Thyroid gland (tissue), 4 donors: ENCODE data around the gene NME3. TPM values are rescaled to one million over a fixed set of nuclear protein-coding genes. Genes with fewer than 3 reads are reported as not detected.
A peak's percentile ranks its signal among the peaks of the same experiment; 100 is the strongest.

Source experiments
- DNase-seq, 2 donors: peaks; one replicate each; pipeline ENCODE4 v3.0.0-alpha.2; 2019
- H3K27ac ChIP-seq, 3 donors: fragments of 200-600 bp; sonication (generic); 1 replicate in 2 of 3; 2 replicates in 1 of 3; pipeline ENCODE4 v1.5.1; 2016 to 2019; ENCODE audit warnings: mild to moderate bottlenecking in 1 of 3, moderate library complexity in 1 of 3
- H3K27me3 ChIP-seq: fragments of 200-600 bp; sonication (generic); one replicate; pipeline ENCODE4 v1.5.1; 2019
- H3K36me3 ChIP-seq, 2 donors: fragments of 200-600 bp; sonication (generic); one replicate each; pipeline ENCODE4 v1.5.1; 2016 to 2019
- H3K4me1 ChIP-seq, 2 donors: fragments of 200-600 bp; sonication (generic); one replicate each; pipeline ENCODE4 v1.5.1; 2017 to 2019
- H3K4me3 ChIP-seq, 3 donors: fragments of 200-600 bp; sonication (generic); replicated peaks in 1 of 3; 1 replicate in 2 of 3; 2 replicates in 1 of 3; pipeline ENCODE4 v1.5.1; 2016; ENCODE audit warnings: mild to moderate bottlenecking in 1 of 3
- H3K9me3 ChIP-seq: fragments of 200-600 bp; sonication (generic); one replicate; pipeline ENCODE4 v1.5.1; 2017
- CTCF ChIP-seq, 6 experiments: fragments of 200-600 bp in 3 of 6; fragments of 450-650 bp in 3 of 6; sonication (generic) in 3 of 6; IDR thresholded peaks; one replicate each; pipeline ENCODE4 v1.5.1; 2016 to 2019; ENCODE audit warnings: antibody characterized with exemption in 6 of 6, mild to moderate bottlenecking in 2 of 6, inconsistent platforms in 1 of 6, moderate library complexity in 1 of 6
- POLR2A ChIP-seq, 2 donors: fragments of 450-650 bp; IDR thresholded peaks; one replicate each; pipeline ENCODE4 v1.6.1; 2017; ENCODE audit warnings: antibody characterized with exemption in 2 of 2, mild to moderate bottlenecking in 2 of 2, moderate library complexity in 1 of 2
- WGBS, 2 donors: methylation state at CpG; one replicate each; pipeline ENCODE4 v1.1.5; 2017; 5-methylcytosine and 5-hydroxymethylcytosine counted together
- intact Hi-C: fragments of 100-400 bp; cut with DNase I; formaldehyde crosslinking; loops from one replicate; pipeline ENCODE4 v1.15.1; 2023
- total RNA-seq, 4 donors: library from RNA; depleted of rRNA; stranded (reverse); fragments of >200 nt; gene quantifications; one replicate each; pipeline ENCODE4 v1.2.3, GENCODE V29; 2016

The NME3 gene
- total RNA-seq, 4 donors from 2014 or later, result 43.7 to 173 (median 103) TPM

GRCh38 chr16:1769402-1770300 lies 1.7 kb downstream of the NME3 start:
- no peaks in the 10 kb centered on the region for H3K9me3 ChIP-seq
- 82 to 87% methylated on average over 11 to 17 of the region's 27 CpGs for WGBS, 2 donors
- peaks cover 29 to 31% of the 10 kb centered on the region in 2 donors for H3K36me3 ChIP-seq
- TF ChIP-seq CTCF (IDR thresholded peaks at IDR 0.05), result no peak
- TF ChIP-seq POLR2A (IDR thresholded peaks at IDR 0.05), result no peak
- H3K27me3 ChIP-seq, result no peaks in the 10 kb centered on the region
- H3K4me1 ChIP-seq, result peaks cover 23 to 24% of the 10 kb centered on the region in 2 donors
- H3K4me3 ChIP-seq, result no peak overlapping the region
- no peak for DNase-seq
- intact Hi-C loops, result no loop called here
- peak overlapping the region in 1 of 3 donors; percentile 64 for H3K27ac ChIP-seq

GRCh38 chr16:1768767-1769401 lies 2.5 kb downstream of the NME3 start:
- Histone ChIP-seq H3K4me3 (no peak overlapping the region), H3K36me3 (peaks cover 36 to 39% of the 10 kb centered on the region in 2 donors), H3K27ac (no peak overlapping the region), H3K27me3 (no peaks in the 10 kb centered on the region), H3K4me1 (peaks cover 15 to 17% of the 10 kb centered on the region in 2 donors), H3K9me3 (no peaks in the 10 kb centered on the region)
- DNase-seq, result no peak
- intact Hi-C loops, result no loop called here
- 87 to 93% methylated on average over 15 to 23 of the region's 26 CpGs for WGBS, 2 donors
- no peak for TF ChIP-seq POLR2A (IDR thresholded peaks at IDR 0.05)
- no peak for TF ChIP-seq CTCF (IDR thresholded peaks at IDR 0.05)

- Histone ChIP-seq H3K4me3 (no peak overlapping the region), H3K4me1 (peaks cover 11 to 15% of the 10 kb centered on the region in 2 donors), H3K9me3 (no peaks in the 10 kb centered on the region), H3K36me3 (peaks cover 36 to 43% of the 10 kb centered on the region in 2 donors), H3K27ac (no peak overlapping the region), H3K27me3 (no peaks in the 10 kb centered on the region)
- no peak for DNase-seq
- intact Hi-C loops, result no loop called here
- 94% methylated on average over 27 to 29 of the region's 41 CpGs for WGBS, 2 donors
- TF ChIP-seq POLR2A (IDR thresholded peaks at IDR 0.05) (no peak), CTCF (IDR thresholded peaks at IDR 0.05) (no peak)
These were observed 3.1 kb downstream of the NME3 start for GRCh38 chr16:1768061-1768766.

GRCh38 chr16:1767116-1767994 lies 4.0 kb downstream of the NME3 start:
- Histone ChIP-seq H3K4me3 (no peak overlapping the region), H3K9me3 (no peaks in the 10 kb centered on the region), H3K4me1 (peaks cover 9 to 14% of the 10 kb centered on the region in 2 donors), H3K27ac (no peak overlapping the region), H3K36me3 (peaks cover 36 to 49% of the 10 kb centered on the region in 2 donors), H3K27me3 (no peaks in the 10 kb centered on the region)
- TF ChIP-seq CTCF (IDR thresholded peaks at IDR 0.05), result no peak
- TF ChIP-seq POLR2A (IDR thresholded peaks at IDR 0.05), result no peak
- DNase-seq, result no peak
- intact Hi-C loops, result no loop called here
- WGBS, 2 donors, result 96 to 97% methylated on average over 28 to 30 of the region's 42 CpGs
